GM12873 (cell line): ENCODE data around the gene PRKN.

Experiments
- TF ChIP-seq, protein P1 (sequence below): IDR thresholded peaks from 2 replicates; pipeline ENCODE4 v1.5.1; 2012; ENCODE audit warnings: low read depth, mild to moderate bottlenecking, moderate library complexity, low read length, control low read depth; ENCODE audit not compliant: insufficient read depth; ENCODE audit errors: missing control alignments

Gene PRKN

DNA sequence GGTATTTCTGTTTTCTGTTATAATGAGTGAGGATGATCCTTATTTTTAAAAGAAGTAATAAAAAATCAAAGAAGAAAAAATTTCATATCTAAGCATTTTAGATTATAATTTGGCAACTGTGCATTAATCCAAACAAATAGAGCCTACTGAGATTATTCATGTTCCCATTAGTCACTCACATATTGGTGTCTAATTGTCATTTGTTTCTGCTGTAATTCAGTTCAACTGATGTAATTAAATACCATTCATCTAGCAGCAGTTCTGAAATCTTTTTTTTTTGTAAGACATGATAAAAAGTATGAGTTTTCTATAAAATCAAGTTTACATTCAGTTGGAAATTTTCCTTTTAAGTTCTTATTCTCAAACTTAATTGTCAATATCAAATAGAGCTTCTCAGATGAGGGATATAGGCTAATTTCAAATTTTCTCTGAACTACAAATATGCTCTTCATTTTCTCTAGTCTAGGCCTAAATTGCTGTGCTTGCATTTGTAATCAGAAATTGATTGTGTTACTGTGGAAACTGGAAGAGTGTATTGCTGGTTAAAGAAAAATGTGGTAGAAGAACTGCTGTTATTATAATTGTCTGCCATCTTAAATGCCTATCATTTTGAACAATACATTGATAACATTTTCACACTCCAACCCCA, 23.8 kb upstream of the PRKN start:
- TF ChIP-seq, protein P1, sequence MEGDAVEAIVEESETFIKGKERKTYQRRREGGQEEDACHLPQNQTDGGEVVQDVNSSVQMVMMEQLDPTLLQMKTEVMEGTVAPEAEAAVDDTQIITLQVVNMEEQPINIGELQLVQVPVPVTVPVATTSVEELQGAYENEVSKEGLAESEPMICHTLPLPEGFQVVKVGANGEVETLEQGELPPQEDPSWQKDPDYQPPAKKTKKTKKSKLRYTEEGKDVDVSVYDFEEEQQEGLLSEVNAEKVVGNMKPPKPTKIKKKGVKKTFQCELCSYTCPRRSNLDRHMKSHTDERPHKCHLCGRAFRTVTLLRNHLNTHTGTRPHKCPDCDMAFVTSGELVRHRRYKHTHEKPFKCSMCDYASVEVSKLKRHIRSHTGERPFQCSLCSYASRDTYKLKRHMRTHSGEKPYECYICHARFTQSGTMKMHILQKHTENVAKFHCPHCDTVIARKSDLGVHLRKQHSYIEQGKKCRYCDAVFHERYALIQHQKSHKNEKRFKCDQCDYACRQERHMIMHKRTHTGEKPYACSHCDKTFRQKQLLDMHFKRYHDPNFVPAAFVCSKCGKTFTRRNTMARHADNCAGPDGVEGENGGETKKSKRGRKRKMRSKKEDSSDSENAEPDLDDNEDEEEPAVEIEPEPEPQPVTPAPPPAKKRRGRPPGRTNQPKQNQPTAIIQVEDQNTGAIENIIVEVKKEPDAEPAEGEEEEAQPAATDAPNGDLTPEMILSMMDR: no peak

DNA sequence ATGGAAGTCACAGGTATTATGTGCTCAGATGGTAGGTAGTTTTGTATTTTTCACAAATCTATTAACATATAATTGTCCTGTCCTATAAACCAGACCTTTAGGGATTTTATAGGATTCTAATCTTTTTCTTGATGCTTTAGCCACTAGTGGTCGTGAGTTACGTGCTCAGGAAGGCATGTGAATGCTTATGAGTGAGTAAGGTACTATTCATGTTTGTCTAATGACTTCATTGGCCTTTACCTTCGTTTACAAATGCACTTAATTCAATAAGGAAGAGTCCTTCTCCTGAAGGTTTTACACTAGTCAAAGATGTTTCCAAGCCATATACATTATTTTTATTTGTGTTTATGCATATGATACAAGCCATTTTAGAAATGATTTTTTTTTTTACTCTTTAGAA, 23.2 kb upstream of the PRKN start:
- TF ChIP-seq, protein P1: no peak

GRCh38 chr6:162736961-162737360, 9.4 kb upstream of the PRKN start:
- TF ChIP-seq, protein P1: no peak

- TF ChIP-seq, protein P1: no peak
Observed at GRCh38 chr6:162733489-162733888, 5.9 kb upstream of the PRKN start.

DNA sequence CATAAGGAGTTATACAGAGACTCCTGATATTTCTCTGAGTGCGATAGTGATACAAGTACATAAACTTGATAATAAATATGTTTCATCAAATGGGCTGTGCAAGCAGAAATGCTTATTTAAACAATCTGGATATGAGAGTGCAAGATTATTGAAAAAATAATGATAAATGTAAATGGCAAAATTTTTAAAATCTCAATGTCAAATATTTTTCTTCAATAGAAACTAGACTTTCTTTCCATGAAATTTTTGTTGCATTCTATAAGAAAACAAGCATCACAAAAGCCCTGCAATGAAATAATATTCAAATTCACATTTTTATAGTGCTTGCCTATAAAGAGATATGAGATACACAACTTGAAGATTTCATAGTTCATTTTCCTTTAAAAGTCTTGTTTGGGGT, 2.9 kb upstream of the PRKN start:
- TF ChIP-seq, protein P1: no peak

GRCh38 chr6:162728706-162729105, 1.1 kb upstream of the PRKN start:
- TF ChIP-seq, protein P1: no peak

- TF ChIP-seq, protein P1: no peak
Observed at GRCh38 chr6:162728197-162728596, 631 bp upstream of the PRKN start.
